ENCODE data around the gene TMEM209. TPM values are rescaled to one million over a fixed set of nuclear protein-coding genes. Genes with fewer than 3 reads are reported as not detected.
A peak's percentile ranks its signal among the peaks of the same experiment; 100 is the strongest.

Gene TMEM209
- total RNA-seq, 1 donor from 2014 or later: 15.1 TPM

DNA sequence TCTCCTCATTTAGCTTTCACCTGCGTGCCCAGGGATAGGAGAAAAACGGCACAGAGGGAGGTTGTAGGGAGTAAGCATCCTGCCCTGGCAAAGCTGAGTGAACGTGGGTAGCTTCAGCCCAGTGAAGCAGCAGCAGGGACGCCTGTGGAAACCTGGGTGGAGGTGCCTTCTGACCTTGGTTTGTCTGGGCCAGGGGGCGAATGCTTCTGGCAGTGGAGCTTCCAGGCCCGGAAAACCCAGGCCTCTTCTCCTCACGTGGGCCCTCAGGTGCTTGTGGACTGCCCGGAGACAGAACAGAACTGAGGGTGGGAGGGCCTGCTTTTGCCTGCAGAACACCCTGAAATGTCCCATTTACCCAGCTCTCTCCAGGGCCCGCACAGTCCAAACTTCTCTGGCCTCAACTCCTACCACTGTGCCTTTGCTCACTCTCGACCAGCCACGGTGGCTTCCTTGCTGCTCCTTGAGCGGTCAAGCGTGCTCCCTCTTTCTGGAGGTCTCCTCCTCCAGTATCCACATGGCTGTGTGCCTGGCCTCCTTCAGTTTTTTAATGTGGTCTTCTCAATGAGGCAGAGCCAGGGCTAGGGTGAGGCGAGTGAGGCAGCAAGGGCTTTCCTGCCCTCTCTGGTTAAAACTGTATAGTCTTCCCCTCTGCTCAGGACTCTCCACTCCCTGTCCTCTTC is 62.4 kb downstream of the TMEM209 start:
- H3K27me3 Mint-ChIP-seq (ENCODE audit: low read depth, unreplicated experiment): no peaks in the 10 kb centered on the region
- Histone ChIP-seq H3K9ac (ENCODE audit: low read length) (no peak overlapping the region), H3K36me3 (ENCODE audit: insufficient read depth, low read length) (no peaks in the 10 kb centered on the region), H3K4me3 (ENCODE audit: insufficient read depth, low read depth, low read length) (no peak overlapping the region), H3K79me2 (ENCODE audit: insufficient read depth, low read length) (no peaks in the 10 kb centered on the region), H3K27me3 (ENCODE audit: insufficient read depth, low read length) (no peaks in the 10 kb centered on the region), H3K4me2 (ENCODE audit: low read length) (no peak overlapping the region), H3K4me1 (ENCODE audit: insufficient read depth, low read length) (peaks cover 31% of the 10 kb centered on the region), H2AFZ (ENCODE audit: low read depth, low read length) (no peak overlapping the region), H4K20me1 (ENCODE audit: insufficient read depth, low read length) (no peaks in the 10 kb centered on the region), H3K9me3 (ENCODE audit: insufficient read depth, low read depth, low read length) (no peaks in the 10 kb centered on the region), H3K27ac (ENCODE audit: low read depth, low read length) (no peak overlapping the region)
- DNase-seq (ENCODE audit: low read depth): no peak
- no peak for FAIRE-seq
- TF ChIP-seq, protein P1, sequence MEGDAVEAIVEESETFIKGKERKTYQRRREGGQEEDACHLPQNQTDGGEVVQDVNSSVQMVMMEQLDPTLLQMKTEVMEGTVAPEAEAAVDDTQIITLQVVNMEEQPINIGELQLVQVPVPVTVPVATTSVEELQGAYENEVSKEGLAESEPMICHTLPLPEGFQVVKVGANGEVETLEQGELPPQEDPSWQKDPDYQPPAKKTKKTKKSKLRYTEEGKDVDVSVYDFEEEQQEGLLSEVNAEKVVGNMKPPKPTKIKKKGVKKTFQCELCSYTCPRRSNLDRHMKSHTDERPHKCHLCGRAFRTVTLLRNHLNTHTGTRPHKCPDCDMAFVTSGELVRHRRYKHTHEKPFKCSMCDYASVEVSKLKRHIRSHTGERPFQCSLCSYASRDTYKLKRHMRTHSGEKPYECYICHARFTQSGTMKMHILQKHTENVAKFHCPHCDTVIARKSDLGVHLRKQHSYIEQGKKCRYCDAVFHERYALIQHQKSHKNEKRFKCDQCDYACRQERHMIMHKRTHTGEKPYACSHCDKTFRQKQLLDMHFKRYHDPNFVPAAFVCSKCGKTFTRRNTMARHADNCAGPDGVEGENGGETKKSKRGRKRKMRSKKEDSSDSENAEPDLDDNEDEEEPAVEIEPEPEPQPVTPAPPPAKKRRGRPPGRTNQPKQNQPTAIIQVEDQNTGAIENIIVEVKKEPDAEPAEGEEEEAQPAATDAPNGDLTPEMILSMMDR (IDR thresholded peaks at IDR 0.05; ENCODE audit: insufficient read depth, low read depth, low read length): no peak
- no peak for TF ChIP-seq EZH2 (IDR thresholded peaks at IDR 0.05; ENCODE audit: insufficient read depth, low read length)
- no peak overlapping the region for H3K4me3 Mint-ChIP-seq (ENCODE audit: unreplicated experiment)
- H3K9me3 Mint-ChIP-seq (ENCODE audit: unreplicated experiment): no peaks in the 10 kb centered on the region
- H3K4me1 Mint-ChIP-seq (ENCODE audit: low read depth, unreplicated experiment): peaks cover 39% of the 10 kb centered on the region
- peaks cover 14% of the 10 kb centered on the region for H3K36me3 Mint-ChIP-seq (ENCODE audit: low read depth, unreplicated experiment)
- no peak overlapping the region for H3K27ac Mint-ChIP-seq (ENCODE audit: unreplicated experiment)

DNA sequence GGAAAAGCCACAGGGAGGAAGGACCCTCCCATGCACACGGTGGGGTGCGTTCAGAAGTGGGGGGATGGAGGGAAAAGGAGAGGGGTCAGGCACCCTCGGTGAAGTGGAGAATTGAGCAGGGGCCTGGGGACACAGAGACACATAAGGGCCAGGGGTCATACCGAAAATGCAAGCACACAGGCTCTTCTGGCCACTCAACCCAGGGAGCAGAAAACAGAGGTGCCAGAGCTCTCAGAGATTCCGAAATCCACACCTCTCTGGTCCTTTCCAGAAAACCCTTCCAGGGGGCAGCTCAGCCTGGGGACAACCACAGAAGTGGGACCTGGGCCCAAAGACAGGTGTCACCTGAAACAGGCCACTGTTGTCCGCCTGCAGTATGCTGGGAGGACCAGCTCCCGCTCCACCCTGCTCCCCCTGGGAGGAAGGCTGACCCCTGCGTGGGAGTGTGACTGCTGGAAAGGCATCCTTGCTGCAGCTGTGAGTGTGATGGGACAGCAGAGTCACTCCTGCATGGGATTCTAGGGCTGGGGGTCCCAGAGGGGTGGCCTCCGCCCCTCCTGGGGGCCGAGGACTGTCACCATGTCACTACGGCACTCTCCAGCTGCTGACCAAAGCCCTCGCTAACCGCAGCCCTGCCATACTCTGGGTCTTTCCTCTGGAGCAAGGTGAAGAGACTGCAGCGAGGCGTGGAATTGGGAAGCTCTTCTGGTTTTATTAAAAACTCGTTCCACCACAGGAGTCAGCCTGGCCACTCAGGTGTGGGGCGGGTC is 63.1 kb downstream of the TMEM209 start:
- Histone ChIP-seq H3K4me2 (ENCODE audit: low read length) (peak overlapping the region; percentile 84), H3K79me2 (ENCODE audit: insufficient read depth, low read length) (no peaks in the 10 kb centered on the region), H4K20me1 (ENCODE audit: insufficient read depth, low read length) (no peaks in the 10 kb centered on the region), H3K27ac (ENCODE audit: low read depth, low read length) (peak overlapping the region; percentile 77), H3K4me1 (ENCODE audit: insufficient read depth, low read length) (peaks cover 31% of the 10 kb centered on the region), H2AFZ (ENCODE audit: low read depth, low read length) (peak overlapping the region; percentile 93), H3K9me3 (ENCODE audit: insufficient read depth, low read depth, low read length) (no peaks in the 10 kb centered on the region), H3K36me3 (ENCODE audit: insufficient read depth, low read length) (no peaks in the 10 kb centered on the region), H3K27me3 (ENCODE audit: insufficient read depth, low read length) (no peaks in the 10 kb centered on the region), H3K4me3 (ENCODE audit: insufficient read depth, low read depth, low read length) (peak overlapping the region; percentile 25), H3K9ac (ENCODE audit: low read length) (peak overlapping the region; percentile 84)
- no peak for DNase-seq (ENCODE audit: low read depth)
- FAIRE-seq: no peak
- H3K27ac Mint-ChIP-seq (ENCODE audit: unreplicated experiment): peak overlapping the region; percentile 75
- no peaks in the 10 kb centered on the region for H3K27me3 Mint-ChIP-seq (ENCODE audit: low read depth, unreplicated experiment)
- H3K4me3 Mint-ChIP-seq (ENCODE audit: unreplicated experiment): peak overlapping the region; percentile 27
- peaks cover 39% of the 10 kb centered on the region for H3K4me1 Mint-ChIP-seq (ENCODE audit: low read depth, unreplicated experiment)
- TF ChIP-seq EZH2 (IDR thresholded peaks at IDR 0.05; ENCODE audit: insufficient read depth, low read length): no peak
- TF ChIP-seq, protein P1 (IDR thresholded peaks at IDR 0.05; ENCODE audit: insufficient read depth, low read depth, low read length): no peak
- peaks cover 16% of the 10 kb centered on the region for H3K36me3 Mint-ChIP-seq (ENCODE audit: low read depth, unreplicated experiment)
- H3K9me3 Mint-ChIP-seq (ENCODE audit: unreplicated experiment): no peaks in the 10 kb centered on the region

Measured in astrocyte (in vitro differentiated cells and primary cell).